HG02571 (cell line): ENCODE data around the gene TFB1M.
"Not testable (repeated sequence)": the region's sequence is repeated elsewhere in the genome, so short reads cannot be mapped to it uniquely, and the experiment has no call there.

Source experiments
- ATAC-seq: cut with Tn5 transposase; IDR thresholded peaks from one replicate; pipeline ENCODE4 v1.9.1; 2021; ENCODE audit warnings: mild to moderate bottlenecking, moderate library complexity; ENCODE audit not compliant: unreplicated experiment

Gene TFB1M

GRCh38 chr6:155306958-155307357, 7.3 kb downstream of the TFB1M start:
- no peak for ATAC-seq

- no peak for ATAC-seq
These were observed 10.9 kb downstream of the TFB1M start for GRCh38 chr6:155303361-155303870.

- no peak for ATAC-seq
These were observed 12.4 kb downstream of the TFB1M start for GRCh38 chr6:155301867-155302266.

DNA sequence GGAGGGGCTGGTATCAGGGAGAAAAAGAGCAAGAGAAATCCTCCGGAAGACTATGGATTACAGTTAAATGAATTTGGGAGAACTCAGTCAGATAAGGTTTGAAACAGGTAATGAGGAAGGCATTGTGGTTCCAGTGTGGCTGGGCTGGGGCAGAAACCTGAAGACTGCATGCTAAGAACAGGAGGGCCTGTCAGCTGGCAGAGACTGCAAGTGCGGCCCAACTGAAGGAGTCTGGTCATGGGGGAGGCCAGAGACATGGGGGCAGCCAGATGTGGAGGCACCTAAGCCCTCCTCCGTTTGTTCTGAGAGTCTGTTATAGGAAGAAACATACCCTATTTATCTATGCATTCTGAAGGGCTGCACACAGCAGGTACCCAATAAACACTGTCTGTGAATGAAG, 16.6 kb downstream of the TFB1M start:
- no peak for ATAC-seq

GRCh38 chr6:155292711-155293110, 21.6 kb downstream of the TFB1M start:
- no peak for ATAC-seq

- no peak for ATAC-seq
These were observed 23.0 kb downstream of the TFB1M start for GRCh38 chr6:155291291-155291690.

DNA sequence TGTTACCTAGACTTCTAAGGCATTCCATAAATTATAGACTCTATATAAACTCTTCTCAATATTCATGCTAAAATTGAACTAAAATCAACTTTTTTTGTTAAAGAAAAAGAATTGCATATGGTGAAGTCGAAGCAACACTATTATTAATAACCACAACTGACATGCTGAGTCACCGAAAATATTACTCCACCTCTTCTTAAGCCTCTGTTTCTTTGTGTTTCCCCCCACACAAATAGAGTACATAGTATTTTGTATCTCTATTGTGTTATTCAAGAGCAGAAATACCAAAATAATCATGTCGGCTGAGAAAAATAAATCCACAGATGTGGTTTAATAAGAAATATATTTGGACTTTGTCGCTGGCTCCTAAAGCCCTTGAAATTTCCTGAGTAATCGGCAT, 23.8 kb downstream of the TFB1M start:
- no peak for ATAC-seq

DNA sequence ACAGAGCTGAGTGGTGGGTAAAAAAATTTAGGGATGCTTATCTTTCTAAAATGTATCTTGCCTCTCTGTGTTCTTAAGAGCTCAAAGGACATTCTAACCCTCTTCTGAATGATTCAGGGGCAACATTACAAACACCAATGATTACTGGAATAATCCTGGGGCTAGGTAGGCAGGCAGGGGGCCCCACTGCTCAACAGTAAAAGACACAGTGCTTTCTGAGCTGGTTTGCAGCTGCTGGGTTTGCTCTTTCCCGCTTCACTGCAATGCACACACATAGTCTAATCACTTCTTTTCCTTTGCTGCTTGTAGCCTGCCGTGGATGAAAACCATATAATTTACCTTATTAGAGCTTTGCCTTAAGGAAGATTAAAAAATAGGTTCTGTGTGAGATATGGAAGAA, 26.5 kb downstream of the TFB1M start:
- no peak for ATAC-seq

DNA sequence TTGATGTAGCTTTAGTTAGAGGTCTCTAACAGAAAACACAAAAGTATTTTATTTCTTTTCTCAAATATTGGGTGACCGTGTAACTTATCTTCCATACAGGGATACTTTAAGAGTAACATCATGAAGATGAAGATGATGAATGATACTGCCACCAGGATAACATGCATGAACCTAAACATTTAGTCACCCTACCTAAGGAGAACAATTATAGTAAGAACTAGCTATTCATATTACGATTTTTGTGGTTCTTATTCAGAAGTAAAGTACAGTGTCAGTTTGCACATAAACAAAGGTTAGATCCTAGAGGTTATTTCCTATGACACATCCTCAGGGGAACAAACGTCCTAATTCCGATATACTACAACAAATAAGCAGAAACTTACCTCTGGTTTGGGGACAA, 29.5 kb downstream of the TFB1M start:
- ATAC-seq: no peak

- no peak for ATAC-seq
These were observed 35.8 kb downstream of the TFB1M start for GRCh38 chr6:155278319-155279049.

DNA sequence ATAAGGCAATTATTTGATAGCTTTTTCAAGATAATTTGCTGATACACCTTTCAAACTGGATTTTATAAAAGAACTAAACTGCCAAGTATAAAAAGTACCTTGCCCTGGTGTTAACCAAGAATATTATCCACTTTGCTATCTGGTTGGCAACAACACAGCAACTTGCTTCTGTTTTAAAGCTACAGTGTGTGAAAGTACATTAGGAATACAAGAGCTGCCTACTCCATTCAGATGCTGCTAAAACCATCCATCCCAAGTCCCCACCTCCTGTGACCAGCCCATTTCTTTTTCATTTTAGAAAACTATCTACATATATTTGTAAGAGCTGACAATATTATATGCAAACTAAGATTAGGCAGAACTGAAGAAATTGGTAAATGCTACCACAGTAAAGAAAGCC, 37.6 kb downstream of the TFB1M start:
- ATAC-seq: no peak

GRCh38 chr6:155275808-155276480, 38.3 kb downstream of the TFB1M start:
- ATAC-seq: no peak

DNA sequence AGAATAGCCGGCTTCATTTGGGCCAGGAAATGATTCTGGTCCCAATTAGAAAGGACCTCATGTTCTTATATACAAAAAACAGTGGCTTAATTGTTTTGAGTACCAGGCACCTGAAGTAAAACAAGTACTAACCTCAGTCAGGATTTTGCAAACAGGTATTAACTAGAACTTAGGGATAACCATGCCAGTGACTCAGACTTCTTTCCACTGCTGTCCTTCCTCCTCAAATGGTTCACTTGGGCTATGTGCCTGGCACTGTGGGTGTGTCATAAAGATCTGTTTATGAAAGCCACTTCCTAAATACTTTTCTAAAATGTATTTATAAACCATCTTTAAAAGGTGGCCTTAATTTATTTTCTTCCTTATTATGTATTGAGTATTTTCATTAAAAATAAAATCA, 39.8 kb downstream of the TFB1M start:
- ATAC-seq: no peak

- ATAC-seq: no peak
These were observed 40.2 kb downstream of the TFB1M start for GRCh38 chr6:155274106-155274505.

DNA sequence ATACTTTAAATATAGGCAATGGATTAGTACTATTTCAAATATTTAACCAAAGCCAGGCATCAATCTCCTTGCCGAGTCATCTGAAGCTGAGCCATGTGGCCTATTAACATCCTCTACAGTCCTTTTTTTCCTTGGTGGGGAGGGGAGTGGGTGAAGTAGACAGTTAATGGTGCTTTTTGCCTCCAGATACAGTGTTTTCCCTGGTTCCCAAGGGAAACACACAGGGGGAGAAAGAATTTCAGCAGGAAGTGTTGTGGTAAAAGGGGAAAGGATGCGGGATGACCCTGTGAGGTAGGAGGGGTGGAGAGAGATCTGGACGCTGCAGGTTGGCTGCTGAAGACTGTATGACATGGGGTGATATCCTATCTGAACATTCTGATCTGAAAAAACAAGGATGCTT, 40.9 kb downstream of the TFB1M start:
- no peak for ATAC-seq

DNA sequence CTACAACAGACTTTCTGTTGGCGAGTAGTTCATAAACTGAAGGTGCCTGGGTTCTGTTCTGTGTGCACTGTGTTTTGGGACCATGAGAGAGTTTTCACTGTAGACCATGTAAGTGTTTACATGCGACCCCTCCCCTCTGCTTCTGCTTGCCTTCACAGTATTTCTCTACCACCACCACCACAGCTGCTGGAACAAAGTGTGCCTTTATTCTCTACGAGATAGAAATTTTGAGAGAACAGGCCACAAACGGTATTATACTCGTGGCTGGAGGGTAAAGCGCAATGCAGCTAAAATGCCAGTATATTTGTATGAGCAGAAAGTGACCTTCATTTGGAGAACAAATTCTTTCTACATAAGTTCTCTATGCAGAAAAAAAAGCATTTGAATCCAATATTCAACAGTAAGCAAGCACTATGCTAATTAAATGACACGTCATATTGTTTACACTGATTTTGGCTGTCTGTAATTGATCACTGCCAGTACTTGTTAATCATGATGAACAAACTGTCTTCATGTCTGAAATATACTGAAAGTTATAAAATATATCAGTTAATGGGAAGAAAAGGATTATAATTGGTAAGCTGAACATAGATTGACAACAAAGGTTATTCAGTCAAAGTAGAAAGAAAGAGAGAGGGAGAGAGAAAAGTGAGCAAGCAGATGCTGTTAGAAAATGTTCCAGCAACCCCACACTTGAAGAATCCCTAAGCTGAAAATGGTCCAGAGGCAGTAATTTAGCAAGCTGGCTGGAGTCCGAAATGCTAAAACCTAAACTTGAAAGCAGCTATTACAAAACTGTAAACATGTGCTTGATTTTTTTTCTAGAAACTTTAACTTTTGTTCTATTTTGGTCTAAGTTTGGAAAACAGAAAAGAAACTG, 41.7 kb downstream of the TFB1M start:
- no peak for ATAC-seq

DNA sequence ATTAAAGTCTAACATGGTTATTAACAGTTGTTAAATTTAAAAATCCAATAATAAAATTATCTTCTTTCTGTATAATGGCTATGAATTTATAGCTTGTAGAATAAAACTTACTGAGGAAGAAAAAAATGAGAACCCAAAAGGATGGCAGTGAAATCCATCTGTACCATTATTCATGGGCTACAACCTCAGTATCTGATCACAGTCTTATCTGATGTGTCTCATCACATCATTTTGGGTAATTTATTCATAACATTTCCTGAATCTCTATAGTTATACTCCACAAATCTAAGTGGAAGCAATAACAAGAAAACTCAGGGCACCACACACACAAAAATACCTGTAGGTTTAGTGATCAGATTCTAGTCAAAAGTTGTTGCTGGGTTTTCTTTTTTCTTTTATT, 43.1 kb downstream of the TFB1M start:
- ATAC-seq: no peak

- no peak for ATAC-seq
These were observed 43.7 kb downstream of the TFB1M start for GRCh38 chr6:155270561-155271091.

DNA sequence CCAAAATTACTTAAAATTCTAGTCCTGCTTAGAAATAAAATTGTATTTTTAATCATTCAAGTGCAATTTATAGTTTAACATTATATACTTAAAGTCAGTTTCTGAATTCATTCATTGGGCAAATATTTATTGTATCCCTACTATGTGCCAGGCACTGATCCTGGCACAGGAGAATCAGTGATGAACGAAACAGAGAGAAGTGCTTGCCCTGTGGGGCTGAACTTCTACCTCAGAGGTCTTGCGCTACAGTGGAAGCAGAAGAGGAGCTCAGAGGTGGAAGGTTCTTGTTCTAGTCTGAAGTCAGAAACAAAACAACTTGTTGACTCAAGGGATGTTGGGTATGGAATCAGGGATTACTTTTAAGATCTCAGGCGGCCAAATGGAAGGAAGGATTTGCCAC, 44.5 kb downstream of the TFB1M start:
- ATAC-seq: no peak

DNA sequence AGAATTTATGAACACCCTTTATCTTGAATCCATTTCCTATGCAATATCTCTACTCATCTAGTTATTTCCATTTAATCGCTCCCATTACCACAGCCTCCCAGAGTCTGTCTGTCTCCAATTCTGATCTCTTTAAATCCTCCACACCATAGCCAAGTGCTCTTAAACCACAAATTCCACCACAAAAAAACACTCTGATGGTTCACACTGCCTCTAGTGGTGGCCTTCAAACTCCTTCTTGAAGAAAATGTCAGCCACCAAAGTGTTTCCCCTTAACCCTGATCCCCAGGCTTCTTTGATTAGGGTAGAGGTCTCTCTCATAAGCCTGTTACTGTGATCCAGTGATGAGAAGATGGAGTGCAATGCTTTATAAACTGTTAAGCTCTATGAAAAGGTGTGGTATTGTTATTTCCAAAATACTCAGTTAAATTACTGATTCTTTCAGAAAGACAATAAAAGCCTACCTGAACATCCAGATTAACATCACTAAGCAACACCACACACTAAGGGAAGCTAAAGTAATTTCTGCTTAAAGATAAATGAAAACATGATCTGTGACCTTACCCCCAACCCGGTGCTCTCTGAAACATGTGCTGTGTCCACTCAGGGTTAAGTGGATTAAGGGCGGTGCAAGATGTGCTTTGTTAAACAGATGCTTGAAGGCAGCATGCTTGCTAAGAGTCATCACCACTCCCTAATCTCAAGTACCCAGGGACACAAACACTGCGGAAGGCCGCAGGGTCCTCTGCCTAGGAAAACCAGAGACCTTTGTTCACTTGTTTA, 46.0 kb downstream of the TFB1M start:
- not testable (repeated sequence) for ATAC-seq
